ENCODE results near the gene APBB1. TPM values are rescaled to one million over a fixed set of nuclear protein-coding genes. Genes with fewer than 3 reads are reported as not detected.

APBB1 gene
- total and polyA plus RNA-seq, 9 of the 15 experiments (the other 6 are each of a cell fraction or from before 2014, with no cell fraction given): 0.04 to 0.73 (median 0.40) TPM

GRCh38 chr11:6362185-6362872 is 56.6 kb downstream of the APBB1 start:
- in situ Hi-C loops (cut with MboI) (no loop called here), intact Hi-C loops (cut with micrococcal nuclease) (loop anchor here (5.0 kb wide), 1 partner anchor 65 kb away; no protein-coding TSS in a partner anchor)
- no peaks in the 10 kb centered on the region for H3K9me3 ChIP-seq (replicated peaks; ENCODE audit: control insufficient read depth, insufficient read depth, low read depth, low read length)
- DNase-seq (ENCODE audit: extremely low read depth in 1 of 4, low spot score in 3 of 4) (no peak), FAIRE-seq (no peak), ATAC-seq (no peak)
- H3K36me3 ChIP-seq (ENCODE audit: control insufficient read depth, insufficient read depth, low read length): no peaks in the 10 kb centered on the region
- no peaks in the 10 kb centered on the region for H4K20me1 ChIP-seq (replicated peaks; ENCODE audit: control insufficient read depth, insufficient read depth, low read length)
- H3K9me1 ChIP-seq (ENCODE audit: control insufficient read depth, insufficient read depth, low read length): no peaks in the 10 kb centered on the region
- CTCF ChIA-PET (ENCODE audit: low intra/inter-chr PET ratio): interaction anchor here (0.9 to 2.3 kb wide), 3 partner anchors 111 to 369 kb away, joined by 3 to 8 read pairs (median 4); no protein-coding TSS in a partner anchor
- no peaks in the 10 kb centered on the region for H3K79me2 ChIP-seq (ENCODE audit: control insufficient read depth, insufficient read depth, low read length)
- H3K4me1 ChIP-seq (replicated peaks in 1 of 2; ENCODE audit: control insufficient read depth in 2 of 2, insufficient read depth in 2 of 2, low read length in 2 of 2): no peaks in the 10 kb centered on the region
- POLR2A ChIA-PET: interaction anchor here (1.0 to 1.1 kb wide), 2 partner anchors 11 to 22 kb away, joined by 3 read pairs; no protein-coding TSS in a partner anchor
- H2AFZ ChIP-seq (ENCODE audit: low read depth, low read length): no peak overlapping the region
- WGBS (ENCODE audit: insufficient coverage, low coverage, missing lambda C conversion rate): 35% methylated on average over 5 of the region's 5 CpGs
- no TSS peak for BruUV-seq (replicated peaks)
- no peak for TF ChIP-seq ZNF609 (CRISPR knock-in tag; IDR thresholded peaks at IDR 0.05; ENCODE audit: borderline replicate concordance)
- no peak for TF ChIP-seq NUFIP1 (IDR thresholded peaks at IDR 0.05; ENCODE audit: partially characterized antibody)
- no peak for TF ChIP-seq ZNF586 (CRISPR knock-in tag; conservative IDR thresholded peaks at IDR 0.05)
- no peak for TF ChIP-seq ZNF232 (CRISPR knock-in tag; IDR thresholded peaks at IDR 0.05)
- no peak for TF ChIP-seq ZBTB26 (CRISPR knock-in tag; IDR thresholded peaks at IDR 0.05)
- no peak overlapping the region for H3K9ac ChIP-seq (ENCODE audit: insufficient read depth in 1 of 2, low read depth in 2 of 2, low read length in 2 of 2)
- H3K27me3 ChIP-seq (ENCODE audit: control insufficient read depth in 2 of 2, insufficient read depth in 2 of 2, low read length in 2 of 2): peaks cover 8 to 9% of the 10 kb centered on the region in 2 experiments; a peak in 2 of 5 replicates
- no peak overlapping the region for H3K4me2 ChIP-seq (ENCODE audit: insufficient read depth, low read length)
- H3K4me3 ChIP-seq: no peak overlapping the region
- H3K27ac ChIP-seq (ENCODE audit: extremely low read depth, low read depth, low read length): no peak overlapping the region

Data from K562 (cell line).